GM19452 (cell line): ENCODE measurements around the gene MAP2K4.
A peak's percentile ranks its signal among the peaks of the same experiment; 100 is the strongest.

Experiments
- ATAC-seq: cut with Tn5 transposase; IDR thresholded peaks from one replicate; pipeline ENCODE4 v1.9.1; 2021; ENCODE audit not compliant: unreplicated experiment

Gene MAP2K4

GRCh38 chr17:12085076-12085949, 64.6 kb downstream of the MAP2K4 start:
- ATAC-seq, result no peak

GRCh38 chr17:12088035-12088434, 67.4 kb downstream of the MAP2K4 start:
- ATAC-seq, result no peak

- ATAC-seq, result no peak
Measured at GRCh38 chr17:12089809-12090384, 69.2 kb downstream of the MAP2K4 start.

DNA sequence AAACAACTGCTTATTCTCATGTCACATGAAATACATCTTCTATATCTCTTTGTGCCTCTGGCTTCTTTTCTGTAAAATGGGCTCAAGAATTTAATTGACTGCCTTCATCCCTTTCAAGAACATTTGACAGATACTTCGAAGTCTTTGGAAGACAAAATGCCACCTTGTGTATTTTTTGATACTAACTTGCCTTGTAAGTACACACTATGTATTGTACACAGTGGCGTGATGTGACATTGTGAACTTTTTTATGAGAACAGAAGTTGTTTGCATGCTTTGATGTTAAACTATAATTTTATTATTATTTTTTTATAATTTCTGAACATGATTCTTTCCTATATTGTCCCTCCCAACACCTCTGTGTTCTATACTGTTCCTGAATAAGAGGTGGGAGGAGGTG, 73.7 kb downstream of the MAP2K4 start:
- ATAC-seq, result no peak

- ATAC-seq, result no peak
Measured at GRCh38 chr17:12095522-12095921, 74.8 kb downstream of the MAP2K4 start.

DNA sequence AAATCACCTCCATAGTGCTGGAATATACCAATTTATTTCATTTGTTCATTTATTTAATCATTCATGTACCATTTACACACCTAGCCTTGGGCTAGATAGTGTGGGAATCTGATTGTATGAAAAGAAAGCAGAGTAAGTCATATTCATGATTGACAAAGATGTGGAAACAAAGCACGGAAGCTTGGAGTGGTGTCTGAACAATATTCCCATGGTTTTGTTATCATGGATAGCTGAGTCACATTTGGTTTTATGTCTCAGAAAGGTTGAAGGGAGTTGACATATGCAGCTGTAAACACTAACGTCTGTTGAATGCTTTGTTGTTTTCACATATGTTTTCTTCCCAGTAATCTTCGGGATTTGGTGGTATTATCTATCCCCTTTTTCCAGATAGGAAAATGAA, 76.6 kb downstream of the MAP2K4 start:
- ATAC-seq, result no peak

- ATAC-seq, result peak; percentile 86
Measured at GRCh38 chr17:12098568-12098967, 77.9 kb downstream of the MAP2K4 start.

- no peak for ATAC-seq
Measured at GRCh38 chr17:12099412-12099811, 78.7 kb downstream of the MAP2K4 start.

GRCh38 chr17:12104831-12105230, 84.2 kb downstream of the MAP2K4 start:
- ATAC-seq, result no peak

GRCh38 chr17:12107905-12108304, 87.2 kb downstream of the MAP2K4 start:
- ATAC-seq, result no peak

DNA sequence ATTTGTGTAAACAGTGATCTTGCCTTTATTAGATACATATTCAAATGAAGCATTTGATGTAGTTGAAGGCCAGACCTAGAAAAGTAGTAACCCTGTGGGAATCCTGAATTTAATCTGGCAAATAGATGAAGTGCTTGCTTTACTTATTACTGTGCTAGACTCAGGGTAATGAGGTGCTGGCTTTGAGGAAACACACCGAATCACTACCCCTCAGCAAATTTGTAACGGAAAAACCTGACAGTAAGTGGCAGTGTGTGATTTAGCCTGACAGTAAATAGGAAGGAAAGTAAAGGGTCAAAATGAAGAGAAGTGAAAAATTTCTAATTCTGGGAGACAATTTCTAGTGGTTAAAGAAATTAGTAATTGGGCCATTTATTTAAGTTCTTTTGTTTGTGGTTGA, 90.2 kb downstream of the MAP2K4 start:
- ATAC-seq, result no peak

DNA sequence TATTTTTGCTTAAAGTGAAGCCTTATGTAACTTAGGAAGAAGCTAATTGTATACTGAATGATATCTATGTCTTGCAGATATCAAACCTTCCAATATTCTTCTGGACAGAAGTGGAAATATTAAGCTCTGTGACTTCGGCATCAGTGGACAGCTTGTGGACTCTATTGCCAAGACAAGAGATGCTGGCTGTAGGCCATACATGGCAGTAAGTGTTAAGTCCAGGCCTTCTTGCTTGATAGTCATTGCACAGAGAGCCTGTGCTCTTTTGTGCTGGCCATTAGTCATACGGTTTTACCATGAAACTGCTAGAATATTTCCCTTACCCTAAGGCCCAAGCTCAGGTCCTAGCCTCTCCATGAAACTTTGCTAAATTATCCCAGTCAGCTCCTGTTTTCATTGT, 92.5 kb downstream of the MAP2K4 start:
- no peak for ATAC-seq

DNA sequence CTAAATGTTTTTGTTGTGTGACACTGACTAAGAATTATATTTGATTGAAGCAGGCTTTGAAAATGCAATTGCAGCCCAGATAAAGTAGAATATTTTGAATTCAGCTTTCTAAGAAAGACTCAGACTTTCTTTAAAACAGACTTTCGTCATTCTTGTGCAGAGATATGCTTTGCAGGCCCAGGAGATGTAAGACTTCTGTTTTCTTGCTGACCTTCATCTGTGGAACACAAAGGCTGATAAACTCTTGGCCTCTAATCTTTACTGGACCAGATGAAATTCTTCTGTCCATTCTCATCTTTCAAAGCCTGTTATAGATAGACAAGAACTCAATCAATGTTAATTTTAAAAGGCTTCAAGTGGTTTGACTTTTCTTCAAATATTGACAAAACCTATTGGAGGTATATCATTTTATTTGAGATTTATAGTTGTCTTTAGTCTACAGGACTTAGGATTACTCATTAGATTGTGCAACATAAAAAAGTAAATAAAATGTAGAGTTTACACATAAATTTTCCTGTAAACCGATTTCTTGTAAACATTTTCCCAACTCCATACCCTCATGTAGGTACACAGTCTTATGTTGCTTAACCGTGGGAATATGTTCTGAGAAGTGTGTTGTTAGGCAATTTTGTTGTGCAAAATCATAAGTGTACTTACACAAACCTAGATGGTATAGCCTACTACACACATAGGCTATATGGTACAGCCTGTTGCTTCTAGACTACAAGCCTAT, 94.2 kb downstream of the MAP2K4 start:
- ATAC-seq, result no peak

GRCh38 chr17:12116143-12116542, 95.5 kb downstream of the MAP2K4 start:
- ATAC-seq, result no peak

DNA sequence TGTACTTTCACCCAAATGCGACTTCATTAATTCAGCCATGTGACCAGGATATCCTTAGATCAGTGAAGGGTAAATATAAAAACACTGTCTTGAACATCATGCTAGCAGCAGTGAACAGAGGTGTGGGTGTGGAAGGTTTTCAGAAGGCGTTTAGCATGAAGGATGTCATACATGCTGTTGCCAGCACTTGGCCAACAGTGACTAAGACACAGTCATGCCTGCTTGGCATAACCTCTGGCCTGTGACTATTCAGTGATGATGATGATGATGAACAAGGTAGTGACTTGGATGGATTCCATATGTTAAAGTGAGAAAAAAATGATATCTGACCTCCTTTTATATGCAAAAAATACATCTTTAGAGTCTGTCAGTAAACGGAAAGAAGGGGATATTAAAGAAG, 97.9 kb downstream of the MAP2K4 start:
- ATAC-seq, result no peak

DNA sequence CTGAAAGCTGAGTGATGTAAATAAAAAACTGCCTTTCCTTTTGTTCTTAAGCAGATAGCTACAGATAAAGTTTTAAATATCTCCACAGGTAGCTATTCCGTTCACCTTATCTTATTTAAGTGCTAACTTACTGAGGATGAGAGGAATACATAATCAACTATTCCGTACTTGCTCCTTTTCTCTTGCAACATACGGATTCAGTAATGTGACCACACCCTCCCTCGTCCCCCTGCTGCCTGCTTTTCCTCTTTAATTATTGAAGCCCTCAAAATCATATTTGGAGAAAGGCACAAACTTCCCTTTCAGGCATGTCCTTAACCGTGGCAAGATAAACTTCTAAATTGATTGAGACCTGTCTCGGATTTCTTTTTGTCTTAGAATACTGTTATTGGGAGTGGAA, 101.4 kb downstream of the MAP2K4 start:
- ATAC-seq, result no peak

DNA sequence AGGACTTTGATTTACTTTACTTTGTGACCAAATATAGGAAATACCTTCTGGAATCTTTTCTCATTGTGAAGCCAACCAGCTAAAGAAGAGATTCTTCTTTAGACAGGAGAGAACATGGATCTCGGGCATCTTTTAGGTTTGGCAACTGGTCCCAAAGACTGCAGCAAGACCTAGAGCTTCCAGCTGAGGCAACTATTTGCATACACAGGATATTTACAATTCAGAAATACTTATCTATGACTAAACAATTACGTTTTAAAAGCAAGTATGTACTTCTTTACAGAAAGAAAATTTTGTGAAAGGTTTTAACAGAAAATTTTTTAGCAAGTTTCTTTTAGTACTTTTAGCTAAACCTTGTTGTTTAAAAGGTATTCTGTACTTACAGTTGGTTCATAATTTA, 106.5 kb downstream of the MAP2K4 start:
- no peak for ATAC-seq

DNA sequence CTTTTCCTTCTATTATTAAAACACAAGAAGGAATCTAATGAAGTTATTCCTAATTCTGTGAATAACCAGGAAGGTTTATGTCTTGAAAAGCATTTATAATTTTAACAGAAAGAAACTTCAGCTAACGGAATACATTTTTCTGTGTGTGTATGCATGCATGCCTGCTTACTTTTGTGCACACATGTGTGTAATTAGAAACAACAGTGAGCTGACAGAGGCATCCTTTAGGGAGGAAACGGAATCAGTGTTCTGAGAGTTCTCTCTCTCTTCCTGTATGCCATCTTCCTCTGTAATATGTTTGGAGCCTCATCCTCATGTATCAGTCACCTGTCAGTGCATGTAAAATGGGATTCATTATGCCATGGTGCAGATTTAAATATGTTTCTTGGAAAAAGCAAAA, 107.0 kb downstream of the MAP2K4 start:
- no peak for ATAC-seq

- no peak for ATAC-seq
Measured at GRCh38 chr17:12128946-12129345, 108.3 kb downstream of the MAP2K4 start.

GRCh38 chr17:12133183-12133582, 112.5 kb downstream of the MAP2K4 start:
- ATAC-seq, result no peak

DNA sequence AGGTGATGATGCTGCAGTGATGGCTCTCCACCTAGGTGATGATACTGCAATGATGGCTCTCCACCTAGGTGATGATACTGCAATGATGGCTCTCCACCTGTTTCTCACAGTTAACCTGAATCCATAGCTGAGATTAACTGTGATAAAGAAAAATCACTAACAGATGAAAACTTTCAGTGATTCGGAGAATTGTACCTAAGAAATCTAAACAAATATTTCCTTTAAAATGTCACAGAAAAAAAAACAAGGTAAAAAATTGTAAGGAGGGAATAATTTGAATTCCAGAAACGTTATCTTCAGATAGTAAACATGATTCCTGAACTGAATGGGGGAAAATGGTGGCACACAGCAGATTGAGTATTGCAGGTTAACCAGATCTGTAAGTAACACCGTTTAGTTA, 113.4 kb downstream of the MAP2K4 start:
- no peak for ATAC-seq

- no peak for ATAC-seq
Measured at GRCh38 chr17:12134587-12134986, 113.9 kb downstream of the MAP2K4 start.
